Right ventricle myocardium inferior (tissue), 1 donor: ENCODE measurements around the gene SLN. TPM values are rescaled to one million over a fixed set of nuclear protein-coding genes. Genes with fewer than 3 reads are reported as not detected.

Source experiments
- ATAC-seq: fragments of 200-7000 bp; cut with Tn5 transposase; one replicate; pipeline ENCODE4 v1.9.1; 2020; ENCODE audit warnings: mild to moderate bottlenecking, moderate library complexity
- DNase-seq: peaks from one replicate; pipeline ENCODE4 v3.0.0; 2021; ENCODE audit errors: missing footprints
- intact Hi-C: fragments of 100-400 bp; cut with DNase I; formaldehyde crosslinking; loops from one replicate; pipeline ENCODE4 v1.11.0; 2022
- total RNA-seq: library from RNA; stranded (reverse); fragmentation: NEBNext Ultra II Directional; extraction: Animal tissue kit (Norgen Biotek cat#: 25700); gene quantifications from one replicate; pipeline ENCODE4 v1.2.1, GENCODE V29; 2021
- donor health status: DM: no; HTN: yes; CAD: no; lungs with severe emphysema.

The SLN gene
- total RNA-seq, 1 donor from 2014 or later: 23.2 TPM

DNA sequence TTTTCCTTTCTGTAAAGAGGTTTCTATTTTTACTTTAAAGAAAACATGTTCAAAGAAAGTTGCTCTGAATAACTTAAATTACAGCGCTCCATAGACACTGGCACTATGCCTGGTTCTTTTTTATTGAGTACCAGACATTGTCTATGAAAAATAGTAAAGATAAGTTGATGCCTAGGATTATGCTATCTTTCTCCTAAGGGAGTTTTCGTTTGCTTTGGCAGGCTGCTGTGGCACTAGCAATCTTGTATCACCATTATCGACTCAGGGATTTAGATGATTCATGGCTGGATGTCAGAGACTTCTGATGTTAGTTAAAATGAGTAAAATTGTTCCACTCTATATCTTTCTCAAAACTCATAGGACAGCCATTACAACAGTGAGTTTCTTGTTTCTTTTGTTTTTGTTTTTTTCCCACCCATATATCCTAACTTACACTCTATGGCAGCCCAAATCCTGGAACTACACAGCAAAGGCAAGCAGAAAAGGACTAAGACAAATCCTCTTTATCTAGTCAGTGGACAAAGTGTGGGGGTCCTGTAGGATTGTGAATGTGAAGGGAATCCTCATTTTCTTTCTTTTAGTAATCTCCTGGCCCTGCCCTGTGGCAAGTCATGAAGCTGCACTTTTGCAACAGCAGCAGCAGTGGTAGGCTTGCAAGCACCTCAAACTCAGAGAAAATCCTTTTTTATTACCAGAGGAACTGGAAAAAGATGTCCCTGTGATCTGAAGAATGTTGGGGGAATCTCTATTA, 20.7 kb downstream of the SLN start:
- ATAC-seq (no peak), DNase-seq (no peak)
- intact Hi-C loops: no loop called here

DNA sequence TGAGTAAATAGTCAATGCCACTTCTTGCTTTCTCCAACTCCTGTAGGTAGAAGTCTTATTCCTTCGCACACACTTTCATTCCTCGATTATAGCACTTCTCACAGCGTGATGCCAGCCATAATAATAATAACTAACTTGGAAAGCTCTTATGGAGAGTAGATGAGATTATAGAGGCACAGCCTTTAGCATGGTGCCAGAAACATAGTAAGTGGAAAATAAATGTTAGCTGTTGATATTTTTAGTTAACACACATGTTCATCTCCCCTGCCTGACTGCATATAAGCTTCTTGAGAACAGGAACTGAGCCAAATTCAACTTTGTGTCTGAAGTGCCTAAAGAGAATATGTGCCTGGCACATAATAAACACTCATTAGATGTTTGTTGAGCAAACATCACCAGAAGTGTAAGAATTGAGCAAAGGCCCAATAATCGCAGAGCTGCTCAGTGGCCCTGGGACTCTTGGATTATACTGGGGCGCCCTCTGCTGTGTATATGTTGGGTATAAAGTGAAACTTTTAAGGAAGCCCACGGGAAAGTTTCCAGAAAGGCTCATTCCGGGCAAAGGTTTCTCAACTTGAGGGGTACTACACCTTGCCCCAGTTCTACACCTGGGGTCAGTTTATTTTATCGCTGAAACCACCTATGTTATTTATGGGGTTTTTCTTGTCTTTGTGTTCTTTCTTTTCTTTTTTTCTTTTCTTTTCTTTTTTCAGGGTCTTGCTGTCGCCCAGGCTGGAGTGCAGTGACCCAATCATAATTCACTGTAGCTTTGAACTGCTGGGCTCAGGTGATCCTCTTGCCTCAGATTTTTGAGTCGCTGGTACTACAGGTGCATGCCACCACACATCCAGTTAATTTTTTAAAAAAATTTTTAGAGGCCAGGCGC, 22.3 kb downstream of the SLN start:
- intact Hi-C loops: loop anchor here (2.0 to 5.0 kb wide), 2 partner anchors 113 to 127 kb away; no protein-coding TSS in a partner anchor
- peak; percentile 66 for DNase-seq
- ATAC-seq: peak; percentile 84

GRCh38 chr11:107688322-107688918, 23.4 kb downstream of the SLN start:
- DNase-seq (no peak), ATAC-seq (no peak)
- intact Hi-C loops: loop anchor here (2.0 to 5.0 kb wide), 2 partner anchors 112 to 126 kb away; no protein-coding TSS in a partner anchor

DNA sequence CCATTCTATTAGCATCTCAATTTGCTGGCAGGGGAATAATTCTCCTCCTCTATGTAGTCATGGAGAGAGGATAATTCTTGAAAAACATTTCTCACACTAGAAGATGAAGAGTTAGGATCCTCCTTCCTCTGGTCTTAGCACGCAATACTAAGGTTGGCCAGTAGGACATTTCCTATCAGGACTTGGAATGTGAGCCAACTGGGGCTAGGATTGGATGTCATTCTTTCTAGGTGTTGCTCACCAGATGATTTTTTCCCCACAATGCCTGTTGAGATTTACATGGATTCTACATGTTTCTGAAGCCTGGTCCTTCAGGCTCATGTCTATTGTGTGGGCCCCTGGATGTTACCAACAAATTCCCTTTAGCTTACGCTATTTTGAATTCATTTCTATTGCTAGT, 28.0 kb downstream of the SLN start:
- DNase-seq: no peak
- ATAC-seq: no peak
- intact Hi-C loops: no loop called here

DNA sequence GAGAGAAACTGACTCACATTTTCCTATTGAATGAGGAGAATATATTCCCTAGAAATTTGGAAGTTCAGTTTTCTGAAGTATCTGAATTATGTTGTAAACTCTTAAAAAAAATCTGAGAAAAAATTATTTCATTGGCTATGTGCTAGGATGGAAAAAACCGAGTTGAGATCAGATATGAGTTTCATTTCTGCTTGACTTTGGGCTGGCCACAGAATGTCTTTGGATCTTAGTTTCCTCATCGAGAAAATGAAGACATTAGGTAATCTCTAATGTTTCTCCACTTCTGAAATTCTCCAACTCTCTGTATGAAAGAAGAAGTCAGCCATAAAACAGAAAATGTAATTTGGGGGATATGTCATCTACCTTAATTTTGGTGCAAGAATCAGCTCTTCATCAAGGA, 28.8 kb downstream of the SLN start:
- intact Hi-C loops: no loop called here
- DNase-seq (no peak), ATAC-seq (no peak)

DNA sequence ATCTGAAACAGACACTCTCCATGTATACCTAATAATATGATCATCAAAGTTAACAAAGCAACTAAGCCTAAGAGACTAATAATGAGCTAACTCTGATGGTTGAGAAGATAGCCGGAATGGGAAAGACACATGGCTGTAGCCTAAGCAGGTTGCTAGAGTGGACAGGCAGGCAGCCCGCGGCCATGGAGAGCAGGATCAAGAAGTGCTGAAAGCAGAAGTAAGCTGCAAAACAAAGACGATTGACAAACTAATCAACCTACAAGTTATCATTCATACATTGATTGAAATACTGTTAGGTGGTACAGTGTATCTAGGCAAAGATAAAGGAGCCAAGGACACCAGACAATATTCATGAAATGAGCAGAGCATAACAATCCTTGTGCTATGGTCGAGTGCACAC, 29.3 kb downstream of the SLN start:
- intact Hi-C loops: no loop called here
- ATAC-seq (no peak), DNase-seq (no peak)

DNA sequence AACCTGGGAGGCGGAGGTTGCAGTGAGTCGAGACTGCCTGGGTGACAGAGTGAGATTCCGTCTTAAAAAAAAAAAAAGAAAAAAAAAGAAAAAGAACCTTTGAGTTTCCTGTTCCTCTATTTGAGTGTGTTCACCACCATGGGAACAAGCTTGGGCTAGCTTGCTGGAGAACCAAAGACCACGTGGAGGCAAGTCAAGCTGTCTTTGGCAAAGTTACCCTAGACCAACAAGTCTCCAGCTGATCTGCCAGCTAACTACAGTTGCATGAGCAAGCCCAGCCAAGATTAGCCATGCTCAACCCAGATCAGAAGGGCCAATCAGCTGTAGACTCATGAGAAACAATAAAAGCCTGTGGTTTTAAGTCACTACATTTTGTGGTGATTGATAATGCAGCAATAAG, 29.7 kb downstream of the SLN start:
- intact Hi-C loops: no loop called here
- ATAC-seq (no peak), DNase-seq (no peak)

- DNase-seq (no peak), ATAC-seq (no peak)
- intact Hi-C loops: no loop called here
Observed at GRCh38 chr11:107679255-107680024, 32.4 kb downstream of the SLN start.

DNA sequence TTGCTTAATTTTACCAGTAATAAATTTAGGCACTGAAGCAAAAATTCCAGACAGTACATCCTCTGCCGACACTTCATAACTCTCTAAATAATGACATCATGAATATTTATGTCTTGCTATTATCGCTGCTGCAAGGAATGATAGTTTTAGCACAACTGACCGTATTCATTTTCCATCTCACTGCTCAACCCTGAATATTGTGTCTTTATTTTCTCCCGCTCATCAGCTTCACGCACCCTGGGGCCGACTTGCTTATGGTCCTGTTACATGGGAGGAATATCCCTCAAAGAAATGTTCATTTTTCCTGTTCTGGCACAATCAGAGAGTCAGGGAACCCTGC, 33.3 kb downstream of the SLN start:
- intact Hi-C loops: no loop called here
- DNase-seq: no peak

GRCh38 chr11:107677924-107678631, 33.8 kb downstream of the SLN start:
- intact Hi-C loops: no loop called here
- DNase-seq (no peak), ATAC-seq (no peak)

More for the DNA sequence above, 33.3 kb downstream of the SLN start:
- no peak for ATAC-seq

DNA sequence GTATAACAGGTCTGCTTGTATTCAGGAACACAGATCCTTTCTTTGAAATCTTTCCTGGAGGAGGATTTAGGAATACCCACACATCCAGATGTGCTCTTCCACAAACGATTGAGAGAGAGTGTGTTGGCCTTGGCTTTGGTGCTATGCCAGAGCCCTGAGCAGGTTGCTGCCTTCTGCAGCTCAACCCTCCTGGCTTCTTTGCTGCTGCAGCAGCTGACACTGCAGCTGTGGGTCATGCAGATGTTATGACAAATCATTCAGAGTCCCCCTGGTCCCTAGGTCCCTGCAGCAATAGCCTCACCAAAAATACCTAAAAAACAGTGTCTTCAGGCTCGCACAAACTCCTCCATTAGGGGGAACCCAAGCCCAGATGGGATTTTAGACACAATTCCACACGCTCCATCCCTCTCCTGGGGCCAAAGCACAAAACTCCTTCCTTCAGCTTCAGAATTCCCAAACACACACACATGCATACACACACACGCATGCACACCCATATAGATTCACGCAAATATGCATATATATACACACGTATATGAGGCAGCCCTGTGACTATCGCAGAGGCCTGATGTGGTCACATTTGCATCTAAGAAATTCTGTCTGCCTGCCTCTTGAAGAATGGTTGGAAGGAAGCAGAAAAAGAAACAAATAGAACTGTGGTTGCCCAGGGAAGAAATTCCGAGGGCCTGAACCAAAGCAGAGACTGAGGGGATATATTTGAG, 35.4 kb downstream of the SLN start:
- intact Hi-C loops: no loop called here
- DNase-seq: no peak
- no peak for ATAC-seq

DNA sequence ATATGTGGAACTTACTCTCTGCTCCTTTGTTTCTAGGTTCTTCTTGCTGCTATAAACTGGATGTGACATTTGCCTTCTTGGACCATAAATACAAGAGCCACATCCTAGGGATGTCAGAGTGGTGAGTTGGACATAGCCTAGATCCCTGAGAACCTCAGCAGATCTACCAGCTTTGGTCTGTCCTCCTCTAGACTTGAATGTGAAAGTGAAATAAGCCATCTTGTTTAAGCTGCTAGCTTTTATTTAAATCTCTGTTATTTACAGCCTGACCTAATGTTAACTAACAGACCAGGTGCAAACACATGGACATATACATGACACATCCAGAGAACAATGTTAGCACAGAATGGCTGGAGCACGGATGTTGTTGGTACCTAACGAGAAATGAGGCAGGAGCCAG, 36.0 kb downstream of the SLN start:
- DNase-seq (no peak), ATAC-seq (no peak)
- intact Hi-C loops: no loop called here

DNA sequence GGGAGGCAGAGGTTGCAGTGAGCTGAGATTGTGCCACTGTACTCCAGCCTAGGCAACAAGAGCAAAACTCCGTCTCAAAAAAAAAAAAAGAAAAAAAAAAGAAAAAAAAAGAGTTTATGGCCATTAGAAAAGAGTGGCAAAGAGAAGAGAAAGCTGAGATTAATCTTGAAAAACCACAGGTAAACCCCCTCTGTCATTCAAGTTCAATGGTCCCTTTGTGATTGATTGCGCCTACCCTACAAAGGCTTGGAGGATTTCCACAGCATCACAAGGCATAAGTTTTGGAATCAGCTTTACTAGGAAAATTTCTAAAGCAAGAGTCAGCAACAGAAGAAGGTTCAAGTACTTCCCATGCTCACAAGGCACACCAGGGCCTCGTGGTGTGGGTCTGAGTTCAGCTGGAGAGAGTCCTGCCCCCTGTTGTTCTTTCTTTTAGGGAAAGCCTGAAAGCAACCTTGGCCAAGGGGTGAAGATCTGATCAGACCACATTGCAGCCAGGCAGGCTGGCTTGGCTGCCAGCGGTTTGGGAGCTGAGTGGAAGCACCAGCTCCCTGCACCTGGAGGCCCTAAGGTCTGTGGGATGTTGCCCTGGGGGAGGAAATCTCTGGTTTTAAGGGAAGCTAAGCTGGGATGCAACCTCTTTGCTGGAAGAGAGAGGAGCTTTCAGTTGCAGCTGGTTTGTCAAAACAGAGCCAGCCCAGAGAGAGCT, 41.8 kb downstream of the SLN start:
- DNase-seq: no peak
- intact Hi-C loops: no loop called here
- ATAC-seq: no peak

DNA sequence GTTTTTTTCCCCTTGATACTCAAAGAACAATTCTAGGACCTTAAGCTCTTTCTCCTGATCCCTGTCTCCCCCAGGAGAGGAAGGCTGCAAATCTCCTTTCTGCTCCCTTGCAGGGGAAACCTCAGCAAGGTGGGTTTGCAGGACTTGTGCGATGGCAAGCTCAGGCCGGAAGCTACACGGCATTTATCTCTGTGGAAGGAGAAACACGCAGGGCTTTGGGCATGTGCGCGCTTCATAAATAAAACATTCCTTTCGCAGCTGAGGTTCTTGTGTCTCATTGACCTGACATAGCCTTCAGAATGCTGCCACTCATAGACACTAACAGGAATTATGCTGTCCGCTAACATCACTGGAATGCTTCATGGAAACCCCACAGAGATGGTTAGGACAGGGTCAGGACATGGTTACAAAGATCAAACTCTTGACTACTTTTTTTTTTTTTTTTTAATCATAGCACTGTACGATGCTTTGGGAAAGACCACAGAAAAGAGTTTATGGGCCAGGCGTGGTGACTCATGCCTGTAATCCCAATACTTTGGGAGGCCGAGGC, 42.6 kb downstream of the SLN start:
- DNase-seq (no peak), ATAC-seq (no peak)
- intact Hi-C loops: no loop called here

- intact Hi-C loops: no loop called here
- DNase-seq: no peak
Observed at GRCh38 chr11:107666911-107667613, 44.8 kb downstream of the SLN start.

GRCh38 chr11:107665018-107665417, 46.8 kb downstream of the SLN start:
- ATAC-seq (no peak), DNase-seq (no peak)
- intact Hi-C loops: no loop called here

More at GRCh38 chr11:107666911-107667613, 44.8 kb downstream of the SLN start:
- no peak for ATAC-seq
